Lower leg skin (tissue), 3 donors: ENCODE data around the gene RAB17.

Experiments
- POLR2A ChIP-seq, 2 donors: fragments of 450-650 bp; IDR thresholded peaks; one replicate each; pipeline ENCODE4 v1.6.1; 2016 to 2017; ENCODE audit warnings: antibody characterized with exemption in 2 of 2, mild to moderate bottlenecking in 1 of 2, moderate library complexity in 1 of 2
- TF ChIP-seq, protein P1 (sequence below), 3 donors: fragments of 450-650 bp; IDR thresholded peaks; one replicate each; pipeline ENCODE4 v1.5.1; 2016; ENCODE audit warnings: antibody characterized with exemption in 3 of 3, mild to moderate bottlenecking in 3 of 3, moderate library complexity in 2 of 3

- TF ChIP-seq, protein P1, sequence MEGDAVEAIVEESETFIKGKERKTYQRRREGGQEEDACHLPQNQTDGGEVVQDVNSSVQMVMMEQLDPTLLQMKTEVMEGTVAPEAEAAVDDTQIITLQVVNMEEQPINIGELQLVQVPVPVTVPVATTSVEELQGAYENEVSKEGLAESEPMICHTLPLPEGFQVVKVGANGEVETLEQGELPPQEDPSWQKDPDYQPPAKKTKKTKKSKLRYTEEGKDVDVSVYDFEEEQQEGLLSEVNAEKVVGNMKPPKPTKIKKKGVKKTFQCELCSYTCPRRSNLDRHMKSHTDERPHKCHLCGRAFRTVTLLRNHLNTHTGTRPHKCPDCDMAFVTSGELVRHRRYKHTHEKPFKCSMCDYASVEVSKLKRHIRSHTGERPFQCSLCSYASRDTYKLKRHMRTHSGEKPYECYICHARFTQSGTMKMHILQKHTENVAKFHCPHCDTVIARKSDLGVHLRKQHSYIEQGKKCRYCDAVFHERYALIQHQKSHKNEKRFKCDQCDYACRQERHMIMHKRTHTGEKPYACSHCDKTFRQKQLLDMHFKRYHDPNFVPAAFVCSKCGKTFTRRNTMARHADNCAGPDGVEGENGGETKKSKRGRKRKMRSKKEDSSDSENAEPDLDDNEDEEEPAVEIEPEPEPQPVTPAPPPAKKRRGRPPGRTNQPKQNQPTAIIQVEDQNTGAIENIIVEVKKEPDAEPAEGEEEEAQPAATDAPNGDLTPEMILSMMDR (IDR thresholded peaks at IDR 0.05): no peak
- TF ChIP-seq POLR2A (IDR thresholded peaks at IDR 0.05): no peak
Observed at GRCh38 chr2:237574894-237575868, 15.4 kb downstream of the RAB17 start.
